NB4 (cell line): ENCODE results near the gene RPL29.

Experiments
- DNase-seq: peaks from one replicate; pipeline ENCODE4 v3.0.0; 2010; ENCODE audit warnings: low read depth
- H3K4me3 ChIP-seq: one replicate; pipeline ENCODE4 v1.5.1; 2011; ENCODE audit warnings: mild to moderate bottlenecking, low read depth, low read length, moderate library complexity
- CTCF ChIP-seq: IDR thresholded peaks from one replicate; pipeline ENCODE4 v1.5.1; 2012; ENCODE audit warnings: low read depth, low read length
- MAX ChIP-seq: IDR thresholded peaks from 2 replicates; pipeline ENCODE4 v1.6.1; 2011; ENCODE audit warnings: low read depth, low read length
- MYC ChIP-seq: IDR thresholded peaks from 2 replicates; pipeline ENCODE4 v1.6.1; 2011; ENCODE audit warnings: low read depth, low read length
- POLR2A ChIP-seq: IDR thresholded peaks from 2 replicates; pipeline ENCODE4 v1.6.1; 2011; ENCODE audit warnings: mild to moderate bottlenecking; ENCODE audit not compliant: insufficient read length; ENCODE audit errors: extremely low read depth

RPL29 gene

GRCh38 chr3:52023860-52024764 lies 28.4 kb upstream of the RPL29 start:
- peak; percentile 93 for DNase-seq
- H3K4me3 ChIP-seq, result no peak overlapping the region
- no peak for TF ChIP-seq MAX
- TF ChIP-seq POLR2A, result no peak

GRCh38 chr3:52023101-52023770 lies 27.5 kb upstream of the RPL29 start:
- no peak overlapping the region for H3K4me3 ChIP-seq
- TF ChIP-seq CTCF (no peak), MYC (no peak), MAX (no peak), POLR2A (no peak)
- no peak for DNase-seq

GRCh38 chr3:52022323-52023100 lies 26.8 kb upstream of the RPL29 start:
- TF ChIP-seq MYC, result 0 out of 2 replicates have a peak, but pooled peaks have one; percentile 10
- peak; percentile 26; the same call in 1 of the 2 replicates for TF ChIP-seq MAX
- no peak for TF ChIP-seq CTCF
- TF ChIP-seq POLR2A, result no peak
- H3K4me3 ChIP-seq, result no peak overlapping the region
- DNase-seq, result peak; percentile 39

DNA sequence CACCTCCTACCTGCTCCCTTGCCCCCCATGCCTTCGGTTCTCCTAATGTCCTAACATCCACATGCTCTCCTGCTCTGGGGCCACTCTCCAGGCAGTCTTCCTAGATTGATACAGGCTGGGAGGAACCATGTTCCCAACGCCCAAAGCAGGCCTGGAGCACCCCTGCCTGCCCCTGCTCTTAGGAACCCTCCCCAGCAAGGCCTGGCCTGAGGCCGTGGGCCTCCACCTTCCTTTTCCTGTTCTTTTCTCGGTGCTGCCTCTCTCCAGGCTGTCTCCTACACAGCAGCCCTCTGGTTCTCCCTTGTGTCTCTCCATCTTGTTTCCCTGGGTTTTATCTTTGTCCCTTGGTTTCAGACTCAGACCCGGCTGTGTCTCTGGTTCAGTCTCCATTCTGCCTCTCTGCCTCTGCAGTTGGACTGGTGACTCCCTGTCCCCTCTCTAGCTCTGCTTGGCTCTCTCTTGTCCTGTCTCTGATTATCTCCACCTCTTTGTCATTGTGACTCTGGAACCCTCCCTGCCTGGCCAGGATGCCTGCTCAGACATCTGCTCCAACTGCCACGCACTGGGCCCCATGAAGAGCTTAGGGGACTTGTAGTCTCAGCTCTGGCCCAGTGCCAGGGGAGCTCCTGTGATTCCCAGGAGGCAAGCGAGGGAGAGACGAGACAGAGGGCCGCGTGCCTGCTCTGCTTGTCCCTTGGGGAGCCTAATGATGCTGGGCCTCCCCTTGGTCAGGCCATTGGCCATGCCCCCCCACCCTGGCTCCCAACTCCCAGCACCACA lies 26.0 kb upstream of the RPL29 start:
- H3K4me3 ChIP-seq, result no peak overlapping the region
- TF ChIP-seq POLR2A (no peak), MYC (no peak), CTCF (no peak), MAX (no peak)
- peak; percentile 73 for DNase-seq

- no peak for DNase-seq
- TF ChIP-seq MYC, result no peak
- TF ChIP-seq MAX, result no peak
- TF ChIP-seq POLR2A, result no peak
- no peak for TF ChIP-seq CTCF
- no peak overlapping the region for H3K4me3 ChIP-seq
Observed at GRCh38 chr3:52020796-52021195, 25.1 kb upstream of the RPL29 start.
